H1 (cell line): ENCODE measurements around the gene ITGA11. TPM values are rescaled to one million over a fixed set of nuclear protein-coding genes. Genes with fewer than 3 reads are reported as not detected.

Source experiments
- EP300 ChIP-seq, 2 experiments: IDR thresholded peaks; 1 replicate in 1 of 2; 2 replicates in 1 of 2; pipeline ENCODE4 v1.6.1; 2011 to 2012; ENCODE audit warnings: low read depth in 2 of 2, low read length in 2 of 2, mild to moderate bottlenecking in 2 of 2, borderline replicate concordance in 1 of 2, inconsistent platforms in 1 of 2, moderate library complexity in 1 of 2
- GTF2F1 ChIP-seq: IDR thresholded peaks from 2 replicates; pipeline ENCODE4 v1.6.1; 2012; ENCODE audit warnings: low read depth, low read length, improper control_type of control experiment, borderline replicate concordance
- HDAC2 ChIP-seq, 2 experiments: fragments of 300-600 bp in 1 of 2; sonication (generic) in 1 of 2; IDR thresholded peaks; 2 replicates each; pipeline ENCODE4 v1.6.1; 2011 to 2012; ENCODE audit warnings: low read depth in 2 of 2, low read length in 2 of 2, mild to moderate bottlenecking in 2 of 2, moderate library complexity in 2 of 2, borderline replicate concordance in 1 of 2, inconsistent platforms in 1 of 2
- JUN ChIP-seq: IDR thresholded peaks from 2 replicates; pipeline ENCODE4 v1.6.1; 2011; ENCODE audit warnings: low read depth, mild to moderate bottlenecking, improper control_type of control experiment, low read length
- MAFK ChIP-seq: IDR thresholded peaks from 2 replicates; pipeline ENCODE4 v1.6.1; 2012; ENCODE audit warnings: low read depth, mild to moderate bottlenecking, improper control_type of control experiment, low read length
- RAD21 ChIP-seq, 2 experiments: IDR thresholded peaks in 1 of 2; conservative IDR thresholded peaks in 1 of 2; 2 replicates each; pipeline ENCODE4 v1.6.1; 2011; ENCODE audit warnings: low read depth in 2 of 2, low read length in 2 of 2, improper control_type of control experiment in 1 of 2, inconsistent platforms in 1 of 2, mild to moderate bottlenecking in 1 of 2, moderate library complexity in 1 of 2
- SP1 ChIP-seq: IDR thresholded peaks from 2 replicates; pipeline ENCODE4 v1.6.1; 2011; ENCODE audit warnings: low read depth, low read length
- TEAD4 ChIP-seq: IDR thresholded peaks from 2 replicates; pipeline ENCODE4 v1.6.1; 2012; ENCODE audit warnings: low read depth, low read length, inconsistent platforms, mixed read lengths
- polyA plus RNA-seq, 7 experiments: library from polyadenylated mRNA; depleted of rRNA in 3 of 7; stranded (reverse) in 5 of 7; unstranded in 2 of 7; fragments of >200 nt in 5 of 7; fragments of 200-250 nt in 2 of 7; gene quantifications; 1 replicate in 5 of 7; 2 replicates in 1 of 7; 4 replicates in 1 of 7; pipeline versions ENCODE4 v1.2.1 to v1.2.3, GENCODE V29; 2011 to 2013; ENCODE audit warnings: missing spikeins in 2 of 7, mixed read lengths in 2 of 7
- total RNA-seq: library from RNA; stranded (reverse); fragmentation: NEBNext Ultra II Directional; extraction: Animal tissue kit (Norgen Biotek cat#: 25700); gene quantifications from 2 replicates; pipeline ENCODE4 v1.2.1, GENCODE V29; 2021

ITGA11 gene
- total and polyA plus RNA-seq, 2 of the 8 experiments (the other 6 are each of a cell fraction or from before 2014, with no cell fraction given) = 0.05 to 0.06 TPM

- TF ChIP-seq TEAD4 (no peak), EP300 (IDR thresholded peaks at IDR 0.05; ENCODE audit: borderline replicate concordance in 1 of 2, low read depth in 2 of 2, low read length in 2 of 2) (no peak), RAD21 (IDR thresholded peaks at IDR 0.05 in 1 of 2, conservative IDR thresholded peaks at IDR 0.05 in 1 of 2; ENCODE audit: low read depth in 2 of 2, low read length in 2 of 2) (no peak), JUN (no peak), HDAC2 (IDR thresholded peaks at IDR 0.05; ENCODE audit: borderline replicate concordance in 1 of 2, low read depth in 2 of 2, low read length in 2 of 2) (no peak), MAFK (no peak), SP1 (no peak), GTF2F1 (no peak)
- TF ChIP-seq, all 59 proteins: peak for 0
Observed at GRCh38 chr15:68333775-68334470, 98.0 kb downstream of the ITGA11 start (continued).
